ENCODE results near the gene DPY19L1.
"Not testable (repeated sequence)": the region's sequence is repeated elsewhere in the genome, so short reads cannot be mapped to it uniquely, and the experiment has no call there.

DPY19L1 gene

DNA sequence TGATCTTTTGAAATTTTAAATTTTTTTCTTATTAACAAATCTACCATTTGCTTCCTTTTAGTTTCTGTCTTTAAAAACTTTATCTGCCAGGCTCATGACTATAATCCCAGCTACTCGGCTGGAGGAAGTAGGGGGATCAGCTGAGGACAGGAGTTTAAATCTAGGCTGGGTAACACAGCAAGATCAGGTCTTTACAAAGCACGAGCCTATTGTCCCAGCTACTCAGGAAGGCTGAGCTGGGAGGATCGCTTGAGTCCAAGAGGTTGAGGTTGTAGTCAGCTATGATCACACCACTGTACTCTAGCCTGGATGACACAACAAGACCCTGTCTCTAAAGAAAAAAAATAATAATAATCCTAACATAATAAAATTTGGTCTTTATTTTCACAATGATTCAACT lies 17.5 kb downstream of the DPY19L1 start:
- no peak for FAIRE-seq
- no peak for DNase-seq (ENCODE audit: insufficient read length, low spot score)
- no peak for TF ChIP-seq POLR2A (IDR thresholded peaks at IDR 0.05; ENCODE audit: low read depth, low read length)

DNA sequence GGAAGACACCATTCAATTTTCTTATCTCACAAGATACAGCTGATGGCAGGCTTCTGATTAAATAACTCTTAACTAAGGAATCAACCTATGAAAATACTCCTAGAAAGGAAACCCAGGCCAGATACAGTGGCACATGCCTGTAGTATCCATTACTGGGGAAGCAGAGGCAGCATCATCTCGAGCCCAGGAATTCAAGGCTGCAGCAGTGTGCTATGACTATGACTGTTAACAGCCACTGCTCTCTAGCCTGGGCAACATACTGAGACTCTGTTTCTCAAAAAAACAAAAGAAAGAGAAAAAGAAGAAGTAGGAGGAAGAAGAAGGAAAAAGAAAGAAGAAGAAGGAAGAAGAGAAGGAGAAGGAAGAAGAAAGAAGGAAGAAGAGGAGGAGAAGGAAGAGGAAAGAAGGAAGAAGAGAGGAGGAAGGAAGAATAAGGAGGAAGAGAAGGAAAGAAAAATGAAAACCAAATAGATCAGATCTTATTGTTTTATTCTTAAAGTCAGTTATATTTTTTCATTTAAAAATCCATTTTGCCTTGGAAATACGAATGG lies 18.0 kb downstream of the DPY19L1 start:
- no peak for DNase-seq (ENCODE audit: insufficient read length, low spot score)
- no peak for TF ChIP-seq POLR2A (IDR thresholded peaks at IDR 0.05; ENCODE audit: low read depth, low read length)
- no peak for FAIRE-seq

DNA sequence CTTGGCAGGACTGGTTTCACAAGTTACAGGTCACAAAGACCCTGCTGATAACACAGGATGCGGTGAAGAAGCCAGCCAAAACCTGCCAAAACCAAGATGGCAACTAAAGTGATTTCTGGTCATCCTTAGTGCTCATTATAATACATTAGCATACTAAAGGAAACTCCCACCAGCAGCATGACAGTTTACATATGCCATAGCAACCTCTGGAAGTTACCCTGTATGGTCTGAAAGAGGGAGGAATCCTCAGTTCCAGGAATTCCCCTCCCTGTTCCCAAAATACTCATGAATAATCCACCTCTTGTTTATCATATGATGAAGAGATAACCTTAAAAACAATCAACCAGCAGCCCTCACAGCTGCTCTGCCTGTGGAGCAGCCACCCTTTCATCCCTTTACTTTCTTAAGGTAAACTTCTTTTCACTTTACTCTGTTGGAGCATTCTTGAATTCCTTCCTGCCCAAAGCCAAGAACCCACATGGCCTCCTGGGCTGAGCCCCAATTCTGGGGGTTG lies 21.9 kb downstream of the DPY19L1 start:
- no peak for TF ChIP-seq POLR2A (IDR thresholded peaks at IDR 0.05; ENCODE audit: low read depth, low read length)
- FAIRE-seq (no peak), DNase-seq (ENCODE audit: insufficient read length, low spot score) (no peak)

DNA sequence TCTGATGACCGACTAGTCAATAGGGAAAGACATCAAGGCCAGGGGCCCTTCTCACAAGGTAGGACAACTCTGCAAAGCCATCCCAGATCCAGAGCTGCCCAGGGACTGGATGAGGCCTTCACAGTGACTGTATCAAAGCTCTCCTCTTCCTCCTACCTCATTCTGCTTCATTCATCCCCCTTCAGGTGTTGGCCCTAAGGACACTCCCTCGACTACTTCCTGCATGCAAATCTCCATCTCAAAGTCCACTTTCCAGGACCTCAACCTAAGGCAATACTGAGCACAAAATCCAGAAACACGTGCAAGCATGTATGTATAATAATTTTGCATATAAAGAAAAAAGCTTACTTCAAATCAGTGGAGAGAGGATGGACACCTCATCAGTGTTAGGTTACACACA lies 25.1 kb downstream of the DPY19L1 start:
- no peak for DNase-seq (ENCODE audit: insufficient read length, low spot score)
- FAIRE-seq = no peak
- no peak for TF ChIP-seq POLR2A (IDR thresholded peaks at IDR 0.05; ENCODE audit: low read depth, low read length)

DNA sequence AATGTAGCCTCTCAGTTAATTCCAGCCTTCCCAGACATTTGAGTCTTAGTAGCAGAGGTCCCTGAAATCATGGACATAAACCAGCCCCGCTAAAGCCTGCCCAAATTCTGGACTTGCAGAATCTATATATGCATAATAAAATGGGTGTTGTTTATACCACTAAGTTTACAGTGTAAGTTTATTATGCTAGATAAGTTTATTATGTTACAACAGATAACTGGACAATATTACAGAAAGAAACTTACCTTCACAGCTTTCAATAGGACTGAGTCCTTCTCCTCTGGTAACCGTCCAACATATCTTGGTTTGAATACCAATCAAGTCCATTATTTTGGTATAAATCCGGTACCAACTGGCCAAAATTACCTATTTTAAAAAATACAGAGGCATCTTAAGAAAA lies 26.2 kb downstream of the DPY19L1 start:
- no peak for TF ChIP-seq POLR2A (IDR thresholded peaks at IDR 0.05; ENCODE audit: low read depth, low read length)
- FAIRE-seq = no peak
- no peak for DNase-seq (ENCODE audit: insufficient read length, low spot score)

DNA sequence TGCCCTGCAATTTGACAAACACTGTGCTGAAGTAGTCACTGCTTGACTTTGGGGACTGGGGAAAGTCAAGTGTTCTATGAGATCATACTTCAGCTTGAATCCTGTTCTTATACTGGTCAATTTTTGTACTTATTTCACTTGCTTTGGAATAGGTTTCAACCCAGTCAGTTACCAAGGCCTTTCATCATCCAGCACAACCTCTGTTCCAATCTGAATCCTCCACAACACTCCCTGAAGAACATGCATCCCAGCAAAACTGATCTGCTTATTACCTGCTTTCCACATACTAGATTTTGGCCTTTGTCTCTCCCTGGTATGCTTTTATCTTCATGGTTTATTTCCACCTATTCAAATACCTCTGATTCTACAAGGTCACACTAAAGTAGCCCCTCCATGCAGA lies 29.5 kb downstream of the DPY19L1 start:
- no peak for TF ChIP-seq POLR2A (IDR thresholded peaks at IDR 0.05; ENCODE audit: low read depth, low read length)
- DNase-seq (ENCODE audit: insufficient read length, low spot score) (no peak), FAIRE-seq (no peak)

DNA sequence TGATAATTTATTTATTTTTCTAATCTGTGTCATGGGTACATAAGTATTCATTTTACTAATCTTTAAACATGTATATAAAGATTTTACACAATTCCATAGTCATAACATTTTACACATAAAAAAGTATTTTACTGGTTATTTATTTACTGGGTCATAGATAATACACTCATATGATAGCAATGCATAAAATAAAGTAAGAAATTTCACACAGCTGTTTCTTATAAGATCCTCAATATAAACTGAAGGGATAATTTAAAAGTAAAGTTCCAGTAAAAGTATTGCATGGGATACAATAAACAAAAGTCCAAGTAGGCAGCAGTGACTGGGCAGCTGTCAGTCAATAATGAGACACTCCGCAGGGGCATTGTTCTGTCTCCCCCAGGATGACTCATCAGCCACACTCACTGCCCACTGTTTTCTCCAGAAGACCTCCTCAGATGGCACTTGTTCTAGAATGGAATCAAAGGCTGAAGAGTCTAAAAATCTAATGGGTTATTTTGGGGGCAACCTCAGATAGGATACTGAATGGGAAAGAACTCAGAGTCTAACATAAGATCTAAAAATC lies 32.7 kb downstream of the DPY19L1 start:
- DNase-seq (ENCODE audit: insufficient read length, low spot score) (no peak), FAIRE-seq (no peak)
- TF ChIP-seq POLR2A (IDR thresholded peaks at IDR 0.05; ENCODE audit: low read depth, low read length) = no peak

DNA sequence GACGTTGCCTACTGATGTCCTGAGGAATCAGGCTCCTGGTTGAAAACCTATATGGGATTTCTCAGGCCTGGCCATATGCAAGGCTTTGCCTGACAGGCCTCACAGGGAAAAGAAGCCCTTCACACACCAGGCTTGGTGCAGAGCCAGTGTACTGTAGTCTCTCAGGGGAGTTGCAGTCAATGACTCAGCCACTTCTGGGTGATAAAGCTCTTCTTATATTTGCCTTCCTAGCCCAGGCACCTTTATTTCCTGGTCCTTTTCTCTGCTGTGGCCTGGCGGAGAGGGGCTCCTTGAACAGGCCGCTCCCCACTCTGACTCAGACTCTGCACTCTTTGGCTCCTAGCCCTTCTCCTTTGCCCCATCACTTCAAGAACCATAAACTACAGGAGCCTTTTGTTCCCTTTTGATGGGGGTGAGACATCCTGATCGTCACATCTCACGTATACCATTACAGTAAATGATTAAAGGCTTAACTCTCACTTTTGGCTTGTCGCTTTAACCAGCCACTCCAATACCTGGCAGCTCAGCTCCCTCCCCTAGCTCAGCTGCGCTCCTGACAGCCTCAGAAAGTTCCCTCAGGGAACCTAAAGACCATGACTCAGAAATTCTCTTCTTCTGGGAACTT lies 33.5 kb downstream of the DPY19L1 start:
- DNase-seq (ENCODE audit: insufficient read length, low spot score) (peak; percentile 58), FAIRE-seq (no peak)
- no peak for TF ChIP-seq POLR2A (IDR thresholded peaks at IDR 0.05; ENCODE audit: low read depth, low read length)

DNA sequence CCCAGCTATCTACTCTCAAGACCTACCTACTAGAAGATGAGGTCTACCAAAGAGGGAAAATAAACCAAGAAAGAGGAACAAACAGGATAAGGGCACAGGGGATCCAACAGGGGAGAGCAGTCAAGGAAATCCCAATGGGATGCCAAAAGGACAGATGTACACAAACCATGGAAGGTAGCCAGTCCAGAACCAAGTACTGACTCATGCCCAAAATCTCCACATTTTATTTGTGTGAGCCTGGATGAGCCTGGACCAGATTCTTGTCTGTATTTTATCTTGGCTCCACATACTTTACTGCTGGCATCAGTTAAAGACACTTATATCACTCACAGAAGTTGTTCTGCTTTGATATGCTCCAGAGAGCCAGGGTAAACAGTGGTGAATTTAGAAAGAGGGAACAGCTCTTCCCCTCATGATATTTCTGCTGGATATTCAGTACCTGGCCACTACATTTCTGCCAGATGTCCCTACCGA lies 34.1 kb downstream of the DPY19L1 start:
- FAIRE-seq = peak; percentile 98

DNA sequence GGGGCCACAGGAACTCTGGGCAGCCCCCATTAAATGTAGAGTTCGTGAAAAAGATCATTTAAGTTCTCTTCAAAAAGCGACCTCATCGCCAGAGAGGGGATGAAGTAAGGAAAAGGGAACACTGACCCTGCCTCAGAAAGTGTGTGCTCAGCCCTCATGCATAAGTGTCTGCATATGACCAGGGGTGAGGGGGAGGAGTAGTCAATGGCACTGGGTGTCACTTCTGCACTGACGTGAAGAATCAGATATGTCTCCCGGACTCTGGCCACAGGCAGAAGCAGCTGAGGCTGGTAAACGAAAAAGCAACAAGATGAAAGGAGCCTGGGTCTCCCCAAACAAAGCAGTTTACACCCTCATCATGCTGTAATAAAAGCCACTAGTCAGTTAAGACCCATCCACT lies 39.0 kb downstream of the DPY19L1 start:
- FAIRE-seq; DNase-seq (ENCODE audit: insufficient read length, low spot score): not testable (repeated sequence)

More for the DNA sequence above, 34.1 kb downstream of the DPY19L1 start:
- not testable (repeated sequence) for DNase-seq (ENCODE audit: insufficient read length, low spot score)

DNA sequence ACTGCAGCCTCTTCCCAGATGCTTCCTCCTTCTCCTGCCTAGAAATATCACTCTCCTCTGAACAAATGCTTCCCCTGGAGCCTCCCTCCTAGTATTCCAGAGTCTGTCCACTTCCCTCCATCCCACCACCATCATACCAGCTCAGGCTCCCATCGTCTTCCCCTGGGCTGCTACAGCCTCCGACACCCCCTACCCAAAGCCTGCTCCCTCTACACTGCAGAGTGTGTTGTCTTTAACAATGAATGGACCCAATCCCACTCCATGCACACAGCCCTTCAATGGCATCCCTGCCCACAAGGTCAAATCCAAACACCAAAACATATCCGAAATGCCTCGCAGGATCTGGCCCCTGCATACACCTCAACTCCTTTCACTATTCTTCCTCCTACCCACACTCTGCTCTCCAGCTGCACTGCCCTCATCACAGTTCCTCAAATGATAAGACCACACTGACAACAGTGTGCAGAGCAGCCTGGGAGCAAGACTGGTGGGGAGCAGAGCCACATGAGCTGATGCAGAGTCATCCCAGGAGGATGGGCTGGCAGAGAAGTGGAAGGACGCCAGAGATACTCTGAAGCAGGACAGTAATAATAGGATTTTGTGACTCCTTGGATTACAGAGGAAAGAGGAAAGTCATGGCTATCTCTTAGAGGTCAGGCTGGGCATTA lies 40.7 kb downstream of the DPY19L1 start:
- not testable (repeated sequence) for DNase-seq (ENCODE audit: insufficient read length, low spot score)
- peak; percentile 83 for FAIRE-seq

DNA sequence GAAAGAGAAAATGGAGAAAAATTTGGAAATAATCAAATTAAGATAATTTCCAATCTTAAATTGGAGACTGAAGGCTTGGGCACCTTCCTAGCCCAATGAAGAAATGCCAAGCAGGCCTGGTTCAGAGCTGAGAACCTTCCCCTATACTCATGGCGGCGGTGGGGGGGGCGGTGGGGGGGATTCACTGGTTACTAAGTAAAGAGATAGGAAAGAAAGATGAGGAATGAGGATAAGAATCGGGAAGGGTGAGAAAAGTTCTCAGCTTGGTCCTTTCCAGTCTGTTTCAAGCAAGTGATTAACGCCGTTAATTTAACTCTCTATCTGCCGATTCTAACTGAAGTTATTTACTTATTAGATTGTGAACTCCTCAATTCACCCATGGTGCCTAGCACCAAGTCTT lies 41.5 kb downstream of the DPY19L1 start:
- DNase-seq (ENCODE audit: insufficient read length, low spot score) (no peak), FAIRE-seq (no peak)
- no peak for TF ChIP-seq POLR2A (IDR thresholded peaks at IDR 0.05; ENCODE audit: low read depth, low read length)

DNA sequence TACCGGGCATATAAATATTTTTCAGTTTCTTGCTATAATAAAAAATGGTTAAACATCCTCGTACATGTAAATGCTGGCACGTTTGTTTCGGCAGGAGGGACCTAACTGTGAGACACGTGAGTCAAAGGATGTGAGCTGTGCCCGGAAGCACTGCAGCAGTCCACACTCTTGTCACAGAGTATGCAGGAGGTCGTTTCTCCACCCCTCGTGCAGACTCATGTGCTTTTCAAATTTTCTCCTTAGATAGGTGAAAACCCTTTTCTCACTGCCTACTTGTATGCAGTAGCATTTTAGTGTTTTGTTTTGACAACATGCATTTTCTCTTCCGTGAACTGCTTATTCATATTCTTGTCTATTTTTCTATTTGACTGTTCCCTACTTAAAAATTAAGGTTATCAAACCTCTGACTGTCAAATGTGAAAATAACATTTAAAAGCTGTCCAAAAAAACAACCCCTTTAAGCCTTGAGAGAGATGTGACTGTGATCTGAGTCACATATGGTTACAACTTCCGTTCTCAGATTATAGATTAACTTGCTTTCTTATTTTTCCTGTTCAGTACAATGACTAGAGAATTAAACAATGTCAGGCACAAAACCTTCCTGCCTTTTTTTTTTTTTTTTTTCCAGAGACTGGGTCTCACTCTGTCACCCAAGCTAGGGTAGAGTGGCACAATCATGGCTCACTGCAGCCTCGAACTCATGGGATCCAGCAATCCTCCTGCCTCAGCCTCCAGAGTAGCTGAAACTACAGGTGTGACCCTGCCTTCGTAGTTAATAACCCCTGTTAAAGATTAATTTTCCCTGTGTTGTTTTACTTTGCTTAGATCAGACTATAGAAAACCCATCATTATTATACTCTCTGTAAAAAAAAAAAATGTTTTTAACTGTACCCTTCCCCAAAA lies 45.1 kb downstream of the DPY19L1 start:
- no peak for TF ChIP-seq POLR2A (IDR thresholded peaks at IDR 0.05; ENCODE audit: low read depth, low read length)
- DNase-seq (ENCODE audit: insufficient read length, low spot score) (peak; percentile 26), FAIRE-seq (peak; percentile 92)

DNA sequence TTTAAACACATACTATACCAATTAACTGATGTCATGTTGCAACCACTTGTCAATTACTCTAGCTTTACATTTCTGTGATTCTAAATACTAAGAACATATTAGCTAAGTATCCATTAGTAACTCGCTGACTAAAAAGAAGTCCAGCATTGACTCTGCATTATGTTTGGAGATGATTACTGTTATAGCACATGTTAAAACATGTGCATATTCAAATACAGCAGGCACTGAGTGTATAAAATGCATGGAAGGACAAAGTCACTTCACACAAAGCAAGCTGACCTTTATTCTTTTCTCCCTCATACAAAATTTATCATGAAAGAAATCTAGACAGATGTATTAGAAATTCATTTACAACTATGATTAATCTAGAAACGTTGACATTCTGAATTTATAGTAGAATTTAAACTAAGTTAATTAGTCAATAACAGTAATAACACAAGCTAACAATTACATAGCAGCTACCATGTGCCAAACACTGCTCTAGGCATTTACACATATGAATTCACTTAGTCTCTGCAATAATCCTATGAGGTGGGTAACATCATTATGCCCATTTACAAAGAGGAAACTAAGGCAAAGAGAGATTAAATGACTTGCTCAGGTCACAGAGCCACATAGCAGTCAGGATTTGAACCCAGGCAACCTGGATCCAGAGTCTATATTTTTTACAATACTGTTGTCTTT lies 48.7 kb downstream of the DPY19L1 start:
- not testable (repeated sequence) for DNase-seq (ENCODE audit: insufficient read length, low spot score)
- peak; percentile 90 for FAIRE-seq

DNA sequence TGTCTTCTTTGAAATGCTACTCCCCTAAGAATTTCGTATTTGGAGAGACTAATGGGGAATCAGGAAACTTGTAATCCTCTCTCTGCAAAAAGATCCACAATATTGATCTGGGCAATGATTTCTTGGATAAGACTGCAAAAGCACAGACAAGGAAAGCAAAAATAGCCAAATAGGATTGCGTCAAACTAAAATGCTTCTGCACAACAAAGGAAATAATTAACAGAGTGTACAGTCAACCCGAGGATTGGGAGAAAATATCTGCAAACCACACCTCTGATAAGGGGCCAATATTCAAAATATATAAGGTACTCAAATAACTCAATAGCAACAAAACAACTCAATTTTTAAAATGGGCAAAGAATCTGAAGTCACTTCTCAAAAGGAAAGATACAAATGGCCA lies 52.1 kb downstream of the DPY19L1 start:
- not testable (repeated sequence) for FAIRE-seq

DNA sequence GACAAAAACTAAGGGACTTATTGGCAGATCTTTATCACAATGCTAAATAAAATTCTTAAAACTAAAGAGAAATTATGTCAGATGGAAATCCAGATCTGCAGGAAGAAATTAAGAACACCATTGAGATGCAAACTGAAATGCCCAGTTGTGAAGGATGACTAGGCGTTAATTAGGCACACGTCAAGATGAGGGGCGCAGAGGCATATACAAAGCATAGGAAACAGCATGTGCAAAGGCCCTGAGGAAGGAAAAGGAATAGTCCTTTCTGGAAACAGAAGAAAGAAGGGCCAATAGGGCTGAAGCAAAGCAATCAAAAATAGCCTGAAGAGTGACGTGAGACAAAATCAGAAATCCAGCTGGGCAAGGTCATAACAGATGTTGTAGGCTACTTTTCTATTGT lies 53.1 kb downstream of the DPY19L1 start:
- FAIRE-seq = peak; percentile 98
- not testable (repeated sequence) for DNase-seq (ENCODE audit: insufficient read length, low spot score)

More for the DNA sequence above, 52.1 kb downstream of the DPY19L1 start:
- not testable (repeated sequence) for DNase-seq (ENCODE audit: insufficient read length, low spot score)
